ENCODE results near the gene CACNA1A.

CACNA1A gene

GRCh38 chr19:13210941-13211340 is 295.3 kb downstream of the CACNA1A start:
- Histone ChIP-seq H3K4me2 (ENCODE audit: low read depth, low read length) (no peak overlapping the region), H3K27ac (ENCODE audit: low read length) (no peak overlapping the region)
- no peak for DNase-seq

GRCh38 chr19:13210339-13210775 is 295.9 kb downstream of the CACNA1A start:
- Histone ChIP-seq H3K4me3 (ENCODE audit: low read length) (no peak overlapping the region), H3F3A (ENCODE audit: insufficient read depth, low read length) (no peaks in the 10 kb centered on the region), H3K27ac (ENCODE audit: low read length) (no peak overlapping the region), H2AFZ (ENCODE audit: low read length) (no peak overlapping the region), H3K36me3 (replicated peaks; ENCODE audit: insufficient read depth, low read length) (no peaks in the 10 kb centered on the region), H3K4me2 (ENCODE audit: low read depth, low read length) (no peak overlapping the region), H3K79me2 (ENCODE audit: low read length) (no peaks in the 10 kb centered on the region), H3K4me1 (ENCODE audit: low read length) (no peaks in the 10 kb centered on the region), H3K9me3 (replicated peaks; ENCODE audit: insufficient read depth, low read length) (no peaks in the 10 kb centered on the region), H4K20me1 (ENCODE audit: insufficient read depth, low read length) (peaks cover 3% of the 10 kb centered on the region; the same call in 1 of the 2 replicates), H3K9me2 (replicated peaks; ENCODE audit: insufficient read depth, low read length) (no peaks in the 10 kb centered on the region), H3K9ac (ENCODE audit: low read length) (no peak overlapping the region), H3K27me3 (replicated peaks; ENCODE audit: insufficient read depth, low read length) (peaks cover 79% of the 10 kb centered on the region)
- TF ChIP-seq EZH2phosphoT487 (IDR thresholded peaks at IDR 0.05; ENCODE audit: low read length), result no peak
- no peak for TF ChIP-seq EZH2 (optimal IDR thresholded peaks at IDR 0.05; ENCODE audit: low read depth, low read length)
- no peak for TF ChIP-seq CTCF (IDR thresholded peaks at IDR 0.05; ENCODE audit: low read length)
- no peak for DNase-seq

More at GRCh38 chr19:13210941-13211340, 295.3 kb downstream of the CACNA1A start:
- Histone ChIP-seq H3F3A (ENCODE audit: insufficient read depth, low read length) (no peaks in the 10 kb centered on the region), H3K9ac (ENCODE audit: low read length) (no peak overlapping the region), H3K4me1 (ENCODE audit: low read length) (no peaks in the 10 kb centered on the region), H3K36me3 (replicated peaks; ENCODE audit: insufficient read depth, low read length) (no peaks in the 10 kb centered on the region), H3K4me3 (ENCODE audit: low read length) (no peak overlapping the region), H3K79me2 (ENCODE audit: low read length) (no peaks in the 10 kb centered on the region), H3K9me3 (replicated peaks; ENCODE audit: insufficient read depth, low read length) (no peaks in the 10 kb centered on the region), H2AFZ (ENCODE audit: low read length) (no peak overlapping the region), H3K27me3 (replicated peaks; ENCODE audit: insufficient read depth, low read length) (peaks cover 73% of the 10 kb centered on the region), H3K9me2 (replicated peaks; ENCODE audit: insufficient read depth, low read length) (no peaks in the 10 kb centered on the region), H4K20me1 (ENCODE audit: insufficient read depth, low read length) (peaks cover 3% of the 10 kb centered on the region; the same call in 1 of the 2 replicates)
- TF ChIP-seq EZH2phosphoT487 (IDR thresholded peaks at IDR 0.05; ENCODE audit: low read length) (no peak), CTCF (IDR thresholded peaks at IDR 0.05; ENCODE audit: low read length) (no peak), EZH2 (optimal IDR thresholded peaks at IDR 0.05; ENCODE audit: low read depth, low read length) (no peak)

- H3K27me3 ChIP-seq (replicated peaks; ENCODE audit: insufficient read depth, low read length), result peaks cover 83% of the 10 kb centered on the region
- no peaks in the 10 kb centered on the region for H3K36me3 ChIP-seq (replicated peaks; ENCODE audit: insufficient read depth, low read length)
- H3K4me2 ChIP-seq (ENCODE audit: low read depth, low read length), result no peak overlapping the region
- no peaks in the 10 kb centered on the region for H3K9me2 ChIP-seq (replicated peaks; ENCODE audit: insufficient read depth, low read length)
- H3K27ac ChIP-seq (ENCODE audit: low read length), result no peak overlapping the region
- TF ChIP-seq CTCF (IDR thresholded peaks at IDR 0.05; ENCODE audit: low read length) (no peak), EZH2 (optimal IDR thresholded peaks at IDR 0.05; ENCODE audit: low read depth, low read length) (no peak), EZH2phosphoT487 (IDR thresholded peaks at IDR 0.05; ENCODE audit: low read length) (no peak)
- no peak overlapping the region for H3K4me3 ChIP-seq (ENCODE audit: low read length)
- H4K20me1 ChIP-seq (ENCODE audit: insufficient read depth, low read length), result peaks cover 3% of the 10 kb centered on the region; the same call in 1 of the 2 replicates
- no peaks in the 10 kb centered on the region for H3K4me1 ChIP-seq (ENCODE audit: low read length)
- H3K9ac ChIP-seq (ENCODE audit: low read length), result no peak overlapping the region
- no peaks in the 10 kb centered on the region for H3K79me2 ChIP-seq (ENCODE audit: low read length)
- DNase-seq, result no peak
- no peaks in the 10 kb centered on the region for H3K9me3 ChIP-seq (replicated peaks; ENCODE audit: insufficient read depth, low read length)
- no peaks in the 10 kb centered on the region for H3F3A ChIP-seq (ENCODE audit: insufficient read depth, low read length)
- H2AFZ ChIP-seq (ENCODE audit: low read length), result no peak overlapping the region
Measured at GRCh38 chr19:13209484-13210338, 296.6 kb downstream of the CACNA1A start.

Measured in MM.1S (cell line).